ENCODE results near the gene GTF3C5. TPM values are rescaled to one million over a fixed set of nuclear protein-coding genes. Genes with fewer than 3 reads are reported as not detected.

Gene GTF3C5
- total and polyA plus RNA-seq, 9 of the 15 experiments (the other 6 are each of a cell fraction or from before 2014, with no cell fraction given) = 3.8 to 118 (median 83.7) TPM

GRCh38 chr9:133030317-133031129 is at the start of gene GTF3C5 (continued):
- TF ChIP-seq NBN (IDR thresholded peaks at IDR 0.05; ENCODE audit: low read depth) = peak; percentile 97
- peak; percentile 72; the same call in 1 of the 2 replicates for TF ChIP-seq THAP12 (CRISPR knock-in tag; IDR thresholded peaks at IDR 0.05)
- TF ChIP-seq NFYB (IDR thresholded peaks at IDR 0.05; ENCODE audit: extremely low read depth, insufficient read length) = peak; percentile 96
- TF ChIP-seq MLLT1 (IDR thresholded peaks at IDR 0.05) = peak in 1 of 2 experiments; percentile 60; a peak in 2 of 4 replicates
- TF ChIP-seq ELK1 (CRISPR knock-in tag; IDR thresholded peaks at IDR 0.05) = no peak
- TF ChIP-seq GABPB2 (CRISPR knock-in tag; conservative IDR thresholded peaks at IDR 0.05) = no peak
- peak; percentile 39; the same call in 1 of the 2 replicates for TF ChIP-seq MTA1 (IDR thresholded peaks at IDR 0.05; ENCODE audit: borderline replicate concordance)
- TF ChIP-seq TBL1XR1 (IDR thresholded peaks at IDR 0.05; ENCODE audit: low read length in 2 of 2) = peak in 1 of 2 experiments; percentile 83; a peak in 1 of 4 replicates
- TF ChIP-seq POLR2A (conservative IDR thresholded peaks at IDR 0.05) = peak; percentile 81
- TF ChIP-seq GABPA (tag; conservative IDR thresholded peaks at IDR 0.05; ENCODE audit: low read depth) = peak; percentile 93
- no peak for TF ChIP-seq MAFF (IDR thresholded peaks at IDR 0.05; ENCODE audit: low read length)
- TF ChIP-seq ZNF232 (CRISPR knock-in tag; IDR thresholded peaks at IDR 0.05) = 0 out of 2 replicates have a peak, but pooled peaks have one; percentile 14
- peak; percentile 52 for TF ChIP-seq CHD1 (IDR thresholded peaks at IDR 0.05; ENCODE audit: low read length)
- TF ChIP-seq RCOR1 (IDR thresholded peaks at IDR 0.05; ENCODE audit: borderline replicate concordance in 1 of 2, low read depth in 2 of 2, low read length in 2 of 2) = peak in 1 of 2 experiments; percentile 21; a peak in 1 of 4 replicates
- peak; percentile 14 for TF ChIP-seq CREB1 (IDR thresholded peaks at IDR 0.05)
- peak; percentile 66; the same call in 1 of the 2 replicates for TF ChIP-seq CREB1 (CRISPR knock-in tag; IDR thresholded peaks at IDR 0.05)
- TF ChIP-seq ZFP1 (CRISPR knock-in tag; IDR thresholded peaks at IDR 0.05) = peak; percentile 9; the same call in 1 of the 2 replicates
- peak in 1 of 2 experiments; percentile 91; a peak in 2 of 4 replicates for TF ChIP-seq HDAC1 (IDR thresholded peaks at IDR 0.05)
- TF ChIP-seq JUN (IDR thresholded peaks at IDR 0.05; ENCODE audit: borderline replicate concordance, low read depth, low read length) = peak; percentile 32; the same call in 1 of the 2 replicates
- no peak for TF ChIP-seq JUN (CRISPR knock-in tag; IDR thresholded peaks at IDR 0.05; ENCODE audit: borderline replicate concordance)
- TF ChIP-seq SRSF7 (optimal IDR thresholded peaks at IDR 0.05; ENCODE audit: low read depth, low read length) = no peak
- peak; percentile 76 for TF ChIP-seq FIP1L1 (IDR thresholded peaks at IDR 0.05; ENCODE audit: low read depth, low read length, poor library complexity, severe bottlenecking)
